Gastrocnemius medialis (tissue), 4 donors: ENCODE data around the gene ZC3H15. TPM values are rescaled to one million over a fixed set of nuclear protein-coding genes. Genes with fewer than 3 reads are reported as not detected.

ENCODE experiments used
- ATAC-seq, 2 donors: fragments of 150-250 bp; one replicate each; pipeline ENCODE4 v1.9.1; 2016
- DNase-seq, 2 donors: peaks; one replicate each; pipeline ENCODE4 v3.0.0-alpha.2; 2019
- H3K27ac ChIP-seq, 4 donors: fragments of 200-600 bp; sonication (generic); 1 replicate in 1 of 4; 2 replicates in 3 of 4; pipeline ENCODE4 v1.5.1; 2016 to 2018; ENCODE audit warnings: mild to moderate bottlenecking in 2 of 4, moderate library complexity in 1 of 4
- H3K27me3 ChIP-seq, 3 donors: fragments of 200-600 bp; sonication (generic) in 2 of 3; 1 replicate in 1 of 3; 2 replicates in 2 of 3; pipeline versions ENCODE4 v1.5.1 to v1.6.0; 2016 to 2019; ENCODE audit warnings: mild to moderate bottlenecking in 1 of 3, moderate library complexity in 1 of 3
- H3K36me3 ChIP-seq, 2 donors: fragments of 200-600 bp; sonication (generic) in 1 of 2; one replicate each; pipeline ENCODE4 v1.5.1; 2017 to 2018
- H3K4me1 ChIP-seq, 2 donors: fragments of 200-600 bp; sonication (generic) in 1 of 2; one replicate each; pipeline ENCODE4 v1.5.1; 2016 to 2017; ENCODE audit warnings: mild to moderate bottlenecking in 2 of 2
- H3K4me3 ChIP-seq, 4 donors: fragments of 200-600 bp; sonication (generic) in 3 of 4; 1 replicate in 1 of 4; 2 replicates in 3 of 4; pipeline ENCODE4 v1.5.1; 2016 to 2019; ENCODE audit warnings: mild to moderate bottlenecking in 2 of 4
- H3K9me3 ChIP-seq, 3 donors: fragments of 200-600 bp; sonication (generic) in 2 of 3; 1 replicate in 1 of 3; 2 replicates in 2 of 3; pipeline ENCODE4 v1.5.1; 2016 to 2019
- CTCF ChIP-seq, 5 experiments: fragments of 450-650 bp in 3 of 5; fragments of 200-600 bp in 2 of 5; sonication (generic) in 2 of 5; IDR thresholded peaks in 4 of 5; conservative IDR thresholded peaks in 1 of 5; 1 replicate in 4 of 5; 2 replicates in 1 of 5; pipeline ENCODE4 v1.5.1; 2016 to 2019; ENCODE audit warnings: antibody characterized with exemption in 5 of 5, mild to moderate bottlenecking in 3 of 5, moderate library complexity in 3 of 5
- POLR2A ChIP-seq, 2 donors: fragments of 450-650 bp; IDR thresholded peaks; one replicate each; pipeline ENCODE4 v1.6.1; 2017; ENCODE audit warnings: antibody characterized with exemption in 2 of 2, mild to moderate bottlenecking in 2 of 2, moderate library complexity in 2 of 2
- in situ Hi-C, 4 donors: fragments of 200-750 bp; cut with MboI; loops; one replicate each; pipeline versions ENCODE4 v1.15.0 to v1.8.0; 2017; ENCODE audit warnings: low sequenced_read_pairs in 4 of 4
- intact Hi-C: fragments of 100-400 bp; cut with DNase I; formaldehyde crosslinking; loops from one replicate; pipeline ENCODE4 v1.15.1; 2023; ENCODE audit warnings: low total_unique reads
- total RNA-seq, 4 donors: library from RNA; depleted of rRNA; stranded (reverse); fragments of >200 nt; gene quantifications; one replicate each; pipeline versions ENCODE4 v1.1.0 to v1.2.3, GENCODE V29; 2016

The ZC3H15 gene
- total RNA-seq, 4 donors from 2014 or later = 56.3 to 68.9 (median 63.0) TPM

- Histone ChIP-seq H3K27me3 (no peaks in the 10 kb centered on the region), H3K36me3 (peaks cover 0 to 16% of the 10 kb centered on the region in 2 donors), H3K4me3 (no peak overlapping the region), H3K4me1 (no peaks in the 10 kb centered on the region), H3K27ac (no peak overlapping the region), H3K9me3 (no peaks in the 10 kb centered on the region)
- in situ Hi-C loops = no loop called here
- intact Hi-C loops = no loop called here
- DNase-seq = no peak
- ATAC-seq = no peak
- TF ChIP-seq POLR2A (IDR thresholded peaks at IDR 0.05) (no peak), CTCF (IDR thresholded peaks at IDR 0.05 in 4 of 5, conservative IDR thresholded peaks at IDR 0.05 in 1 of 5) (no peak)
These were observed 36.4 kb downstream of the ZC3H15 start for GRCh38 chr2:186522450-186522849.

GRCh38 chr2:186523791-186524190 lies 37.7 kb downstream of the ZC3H15 start:
- no peaks in the 10 kb centered on the region for H3K4me1 ChIP-seq
- in situ Hi-C loops (no loop called here), intact Hi-C loops (no loop called here)
- no peak for TF ChIP-seq CTCF (IDR thresholded peaks at IDR 0.05 in 4 of 5, conservative IDR thresholded peaks at IDR 0.05 in 1 of 5)
- TF ChIP-seq POLR2A (IDR thresholded peaks at IDR 0.05) = no peak
- peaks cover 0 to 16% of the 10 kb centered on the region in 2 donors for H3K36me3 ChIP-seq
- no peaks in the 10 kb centered on the region for H3K27me3 ChIP-seq
- ATAC-seq (no peak), DNase-seq (no peak)
- H3K27ac ChIP-seq = no peak overlapping the region
- H3K4me3 ChIP-seq = no peak overlapping the region
- no peaks in the 10 kb centered on the region for H3K9me3 ChIP-seq

- intact Hi-C loops = no loop called here
- no peak for TF ChIP-seq POLR2A (IDR thresholded peaks at IDR 0.05)
- no peak for TF ChIP-seq CTCF (IDR thresholded peaks at IDR 0.05 in 4 of 5, conservative IDR thresholded peaks at IDR 0.05 in 1 of 5)
- Histone ChIP-seq H3K36me3 (peaks cover 0 to 8% of the 10 kb centered on the region in 2 donors), H3K9me3 (no peaks in the 10 kb centered on the region), H3K27me3 (no peaks in the 10 kb centered on the region), H3K27ac (no peak overlapping the region), H3K4me3 (no peak overlapping the region), H3K4me1 (no peaks in the 10 kb centered on the region)
- in situ Hi-C loops = no loop called here
- ATAC-seq = no peak
- DNase-seq = no peak
These were observed 40.2 kb downstream of the ZC3H15 start for GRCh38 chr2:186526281-186526680.

GRCh38 chr2:186530314-186530713 lies 44.3 kb downstream of the ZC3H15 start:
- no peak overlapping the region for H3K4me3 ChIP-seq
- in situ Hi-C loops = no loop called here
- intact Hi-C loops = no loop called here
- no peaks in the 10 kb centered on the region for H3K9me3 ChIP-seq
- TF ChIP-seq POLR2A (IDR thresholded peaks at IDR 0.05) = no peak
- TF ChIP-seq CTCF (IDR thresholded peaks at IDR 0.05 in 4 of 5, conservative IDR thresholded peaks at IDR 0.05 in 1 of 5) = no peak
- DNase-seq = no peak
- no peak overlapping the region for H3K27ac ChIP-seq
- no peaks in the 10 kb centered on the region for H3K27me3 ChIP-seq
- H3K36me3 ChIP-seq = no peaks in the 10 kb centered on the region
- peaks cover 0 to 3% of the 10 kb centered on the region in 2 donors for H3K4me1 ChIP-seq
- no peak for ATAC-seq

- no peak overlapping the region for H3K27ac ChIP-seq
- ATAC-seq (no peak), DNase-seq (no peak)
These were observed 45.3 kb downstream of the ZC3H15 start for GRCh38 chr2:186531257-186531775.

More at GRCh38 chr2:186531257-186531775, 45.3 kb downstream of the ZC3H15 start:
- H3K27me3 ChIP-seq = no peaks in the 10 kb centered on the region
- in situ Hi-C loops (no loop called here), intact Hi-C loops (no loop called here)
- no peak overlapping the region for H3K4me3 ChIP-seq
- no peaks in the 10 kb centered on the region for H3K9me3 ChIP-seq
- no peaks in the 10 kb centered on the region for H3K36me3 ChIP-seq
- peaks cover 0 to 3% of the 10 kb centered on the region in 2 donors for H3K4me1 ChIP-seq
- TF ChIP-seq POLR2A (IDR thresholded peaks at IDR 0.05) (no peak), CTCF (IDR thresholded peaks at IDR 0.05 in 4 of 5, conservative IDR thresholded peaks at IDR 0.05 in 1 of 5) (no peak)
